ENCODE measurements around the gene TAF5L. TPM values are rescaled to one million over a fixed set of nuclear protein-coding genes. Genes with fewer than 3 reads are reported as not detected.

The TAF5L gene
- total RNA-seq, 1 donor from 2014 or later = 12.5 TPM

DNA sequence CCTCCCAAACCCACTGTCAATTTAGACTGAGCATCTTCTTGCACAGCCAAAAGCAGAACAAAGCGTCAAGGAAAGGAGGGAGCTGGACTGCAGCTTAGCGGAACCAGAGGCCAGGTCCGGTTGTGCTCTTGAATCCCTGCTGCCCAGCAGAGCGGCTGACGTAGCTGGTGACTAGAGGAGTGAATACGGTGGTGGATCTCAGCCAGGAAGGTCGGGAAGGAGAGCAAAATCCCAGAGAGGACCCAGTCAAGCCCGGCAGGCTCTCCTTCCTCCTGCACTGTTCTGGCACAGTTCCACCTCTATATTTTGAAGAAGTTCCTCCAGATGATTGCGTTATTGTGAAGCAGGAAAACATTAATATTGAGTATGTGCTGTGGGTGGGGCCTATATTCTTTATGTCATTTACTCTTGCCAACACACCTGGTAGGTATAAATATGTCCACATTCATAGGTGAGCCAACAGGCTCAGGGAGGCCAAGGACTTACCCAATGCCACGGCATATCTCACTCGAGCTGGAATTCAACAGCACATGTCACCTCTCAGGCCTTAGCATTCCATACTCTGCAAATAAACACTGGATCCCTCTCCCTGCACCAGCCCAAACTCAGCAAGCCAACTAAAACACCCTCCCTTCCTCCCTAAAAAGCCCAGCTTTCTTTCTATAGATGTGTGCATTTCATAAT is 43.8 kb downstream of the TAF5L start:
- Histone ChIP-seq H3K27ac (no peak overlapping the region), H3K9me3 (no peaks in the 10 kb centered on the region), H3K4me1 (peaks cover 14% of the 10 kb centered on the region), H3K27me3 (no peaks in the 10 kb centered on the region), H3K36me3 (no peaks in the 10 kb centered on the region), H3K4me3 (no peak overlapping the region)
- intact Hi-C loops (cut with DNase I) = no loop called here
- TF ChIP-seq POLR2A (IDR thresholded peaks at IDR 0.05) (no peak), POLR2AphosphoS5 (IDR thresholded peaks at IDR 0.05; ENCODE audit: insufficient read depth in 1 of 2, low read depth in 1 of 2) (no peak)
- TF ChIP-seq, protein P1, sequence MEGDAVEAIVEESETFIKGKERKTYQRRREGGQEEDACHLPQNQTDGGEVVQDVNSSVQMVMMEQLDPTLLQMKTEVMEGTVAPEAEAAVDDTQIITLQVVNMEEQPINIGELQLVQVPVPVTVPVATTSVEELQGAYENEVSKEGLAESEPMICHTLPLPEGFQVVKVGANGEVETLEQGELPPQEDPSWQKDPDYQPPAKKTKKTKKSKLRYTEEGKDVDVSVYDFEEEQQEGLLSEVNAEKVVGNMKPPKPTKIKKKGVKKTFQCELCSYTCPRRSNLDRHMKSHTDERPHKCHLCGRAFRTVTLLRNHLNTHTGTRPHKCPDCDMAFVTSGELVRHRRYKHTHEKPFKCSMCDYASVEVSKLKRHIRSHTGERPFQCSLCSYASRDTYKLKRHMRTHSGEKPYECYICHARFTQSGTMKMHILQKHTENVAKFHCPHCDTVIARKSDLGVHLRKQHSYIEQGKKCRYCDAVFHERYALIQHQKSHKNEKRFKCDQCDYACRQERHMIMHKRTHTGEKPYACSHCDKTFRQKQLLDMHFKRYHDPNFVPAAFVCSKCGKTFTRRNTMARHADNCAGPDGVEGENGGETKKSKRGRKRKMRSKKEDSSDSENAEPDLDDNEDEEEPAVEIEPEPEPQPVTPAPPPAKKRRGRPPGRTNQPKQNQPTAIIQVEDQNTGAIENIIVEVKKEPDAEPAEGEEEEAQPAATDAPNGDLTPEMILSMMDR (IDR thresholded peaks at IDR 0.05) = no peak
- DNase-seq (ENCODE audit: extremely low spot score in 2 of 2) = no peak

DNA sequence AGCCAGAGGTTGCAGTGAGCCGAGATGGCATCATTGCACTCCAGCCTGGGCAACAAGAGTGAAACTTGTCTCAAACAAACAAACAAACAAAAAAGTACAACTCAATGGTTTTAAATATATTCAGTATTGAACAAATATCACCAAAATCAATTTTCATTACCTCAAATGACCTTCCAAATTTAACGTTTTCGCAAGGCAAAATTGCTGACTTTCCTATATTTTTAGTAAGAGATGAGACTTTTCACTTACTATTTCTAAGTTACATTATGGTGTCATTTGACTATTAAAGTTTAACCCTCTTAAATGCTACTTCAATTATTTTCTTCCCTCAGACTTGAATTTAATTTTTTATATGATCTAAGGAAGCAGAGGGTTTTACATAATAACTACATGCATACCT is 44.4 kb downstream of the TAF5L start:
- no peaks in the 10 kb centered on the region for H3K36me3 ChIP-seq
- no peak overlapping the region for H3K27ac ChIP-seq
- DNase-seq (ENCODE audit: extremely low spot score in 2 of 2) = no peak
- H3K9me3 ChIP-seq = no peaks in the 10 kb centered on the region
- TF ChIP-seq, protein P1 (IDR thresholded peaks at IDR 0.05) = no peak
- TF ChIP-seq POLR2AphosphoS5 (IDR thresholded peaks at IDR 0.05; ENCODE audit: insufficient read depth in 1 of 2, low read depth in 1 of 2) (no peak), POLR2A (IDR thresholded peaks at IDR 0.05) (no peak)
- no peak overlapping the region for H3K4me3 ChIP-seq
- H3K27me3 ChIP-seq = no peaks in the 10 kb centered on the region
- intact Hi-C loops (cut with DNase I) = no loop called here
- H3K4me1 ChIP-seq = peaks cover 14% of the 10 kb centered on the region

DNA sequence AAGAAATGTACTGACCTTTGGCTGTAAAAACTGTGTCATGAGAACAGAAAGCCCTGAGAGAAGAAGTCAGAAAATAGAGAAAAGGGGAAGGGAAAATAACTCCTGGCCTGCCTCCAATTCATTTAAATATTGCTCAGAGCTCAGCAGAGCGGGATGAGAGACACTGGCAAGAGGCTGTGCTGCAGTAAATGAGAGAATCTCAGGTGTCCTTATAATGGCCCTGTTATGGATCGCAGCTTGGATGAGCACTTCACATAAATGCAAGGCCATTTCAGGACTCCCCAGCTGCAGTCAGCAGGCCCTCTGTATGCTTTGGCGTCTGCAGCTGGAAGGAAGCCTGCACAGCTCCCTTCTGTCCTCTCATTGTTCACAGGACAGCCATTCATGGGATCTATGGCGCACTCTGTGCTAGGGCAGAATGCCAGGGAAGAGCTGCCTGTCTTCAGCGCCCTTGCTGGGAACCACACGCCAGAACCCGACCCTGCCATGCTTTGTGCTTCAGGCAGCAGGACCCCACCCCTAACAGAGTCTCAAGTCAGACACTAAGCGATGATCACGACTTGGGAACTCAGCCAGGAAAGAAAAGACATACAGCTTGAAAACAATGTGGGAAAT is 46.8 kb downstream of the TAF5L start:
- DNase-seq (ENCODE audit: extremely low spot score in 2 of 2) = no peak
- H3K4me3 ChIP-seq = peak overlapping the region in 1 of 2 donors; percentile 23
- intact Hi-C loops (cut with DNase I) = no loop called here
- H3K9me3 ChIP-seq = no peaks in the 10 kb centered on the region
- no peaks in the 10 kb centered on the region for H3K36me3 ChIP-seq
- TF ChIP-seq POLR2AphosphoS5 (IDR thresholded peaks at IDR 0.05; ENCODE audit: insufficient read depth in 1 of 2, low read depth in 1 of 2) = no peak
- no peak for TF ChIP-seq POLR2A (IDR thresholded peaks at IDR 0.05)
- TF ChIP-seq, protein P1 (IDR thresholded peaks at IDR 0.05) = no peak
- peaks cover 14% of the 10 kb centered on the region for H3K4me1 ChIP-seq
- H3K27ac ChIP-seq = peak overlapping the region; percentile 28
- no peaks in the 10 kb centered on the region for H3K27me3 ChIP-seq

DNA sequence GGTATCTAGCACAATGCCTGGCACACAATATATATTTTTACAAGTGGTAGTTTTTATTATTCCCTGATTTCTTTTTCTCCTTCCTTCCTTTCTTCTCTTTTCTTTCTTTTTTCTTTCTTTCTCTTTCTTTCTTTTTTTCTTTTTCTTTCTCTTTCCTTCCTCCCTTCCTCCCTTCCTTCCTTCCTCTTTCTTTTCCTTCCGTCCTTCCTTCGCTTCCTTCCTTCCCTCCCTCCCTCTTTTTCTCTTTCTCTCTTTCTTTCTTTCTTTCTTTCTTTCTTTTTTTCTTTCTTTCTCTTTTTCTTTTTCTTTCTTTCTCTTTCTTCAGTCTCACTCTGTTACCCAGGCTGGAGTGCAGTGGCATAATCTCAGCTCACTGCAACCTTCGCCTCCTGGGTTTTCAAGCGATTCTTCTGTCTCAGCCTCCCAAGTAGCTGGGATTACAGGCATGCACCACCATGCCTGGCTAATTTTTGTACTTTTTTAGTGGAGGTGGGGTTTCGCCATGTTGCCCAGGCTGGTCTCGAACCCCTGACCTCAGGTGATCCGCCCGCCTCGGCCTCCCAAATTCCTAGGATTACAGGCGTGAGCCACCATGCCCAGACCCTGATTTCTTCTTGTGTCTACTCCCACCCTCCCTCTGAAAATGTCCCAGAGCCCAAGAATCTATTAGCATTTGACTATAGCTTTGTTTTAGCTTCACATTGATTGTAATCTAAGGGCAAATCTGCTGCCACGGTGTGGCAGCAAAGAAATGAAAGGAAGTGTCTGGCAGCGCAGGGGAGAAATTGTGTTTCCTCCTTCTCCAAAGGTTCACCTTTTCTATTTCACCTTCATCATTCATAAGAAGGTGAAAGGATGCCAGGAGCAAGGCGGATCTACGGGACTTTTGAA is 47.5 kb downstream of the TAF5L start:
- Histone ChIP-seq H3K36me3 (no peaks in the 10 kb centered on the region), H3K27ac (peak overlapping the region; percentile 28), H3K4me1 (peaks cover 14% of the 10 kb centered on the region), H3K4me3 (no peak overlapping the region), H3K9me3 (no peaks in the 10 kb centered on the region), H3K27me3 (no peaks in the 10 kb centered on the region)
- no peak for TF ChIP-seq POLR2AphosphoS5 (IDR thresholded peaks at IDR 0.05; ENCODE audit: insufficient read depth in 1 of 2, low read depth in 1 of 2)
- TF ChIP-seq, protein P1 (IDR thresholded peaks at IDR 0.05) = no peak
- no peak for DNase-seq (ENCODE audit: extremely low spot score in 2 of 2)
- intact Hi-C loops (cut with DNase I) = no loop called here

All from vagina (tissue), 2 donors.